ENCODE data around the gene ZSCAN22. TPM values are rescaled to one million over a fixed set of nuclear protein-coding genes. Genes with fewer than 3 reads are reported as not detected.

Gene ZSCAN22
- total and polyA plus RNA-seq, 4 donors: 0.25 to 3.1 (median 1.3) TPM

GRCh38 chr19:58351990-58352755 lies 25.4 kb downstream of the ZSCAN22 start:
- intact Hi-C loops (cut with DNase I): no loop called here
- ATAC-seq (ENCODE audit: low FRiP score) (no peak), DNase-seq (peak; percentile 35 to 63)
- Histone ChIP-seq H3K4me3 (ENCODE audit: low read length in 2 of 2) (no peak overlapping the region), H3K36me3 (ENCODE audit: control insufficient read depth in 1 of 2, insufficient read depth in 2 of 2, low read length in 1 of 2) (no peaks in the 10 kb centered on the region), H3K27me3 (ENCODE audit: control insufficient read depth in 1 of 2, insufficient read depth in 2 of 2, low read length in 1 of 2) (no peaks in the 10 kb centered on the region), H3K9me3 (ENCODE audit: control insufficient read depth, low read length) (no peaks in the 10 kb centered on the region), H3K27ac (ENCODE audit: low read depth in 1 of 2, low read length in 2 of 2) (no peak overlapping the region), H3K4me1 (ENCODE audit: control insufficient read depth in 1 of 2, insufficient read depth in 2 of 2, low read length in 2 of 2) (no peaks in the 10 kb centered on the region)
- 85% methylated on average over 23 of the region's 23 CpGs for WGBS, 2 donors

GRCh38 chr19:58352760-58353671 lies 26.2 kb downstream of the ZSCAN22 start, which contains the start of gene A1BG:
Gene A1BG, minus strand, starts transcription at chr19:58353492. Its CDS starts 55 bp downstream, at chr19:58353437.
- Histone ChIP-seq H3K27ac (ENCODE audit: low read depth in 1 of 2, low read length in 2 of 2) (no peak within 1 kb of the TSS), H3K4me3 (ENCODE audit: low read length in 2 of 2) (no peak within 1 kb of the TSS), H3K36me3 (ENCODE audit: control insufficient read depth in 1 of 2, insufficient read depth in 2 of 2, low read length in 1 of 2) (no peaks in the 10 kb centered on the region), H3K4me1 (ENCODE audit: control insufficient read depth in 1 of 2, insufficient read depth in 2 of 2, low read length in 2 of 2) (no peaks in the 10 kb centered on the region), H3K9me3 (ENCODE audit: control insufficient read depth, low read length) (no peaks in the 10 kb centered on the region), H3K27me3 (ENCODE audit: control insufficient read depth in 1 of 2, insufficient read depth in 2 of 2, low read length in 1 of 2) (no peaks in the 10 kb centered on the region)
- no peak for ATAC-seq (ENCODE audit: low FRiP score)
- intact Hi-C loops (cut with DNase I): no loop called here
- DNase-seq: peak; percentile 44 to 68
- WGBS, 2 donors: 81 to 86% methylated on average over 26 of the region's 26 CpGs

GRCh38 chr19:58353717-58354477 lies 27.1 kb downstream of the ZSCAN22 start:
- Histone ChIP-seq H3K4me3 (ENCODE audit: low read length in 2 of 2) (no peak overlapping the region), H3K4me1 (ENCODE audit: control insufficient read depth in 1 of 2, insufficient read depth in 2 of 2, low read length in 2 of 2) (no peaks in the 10 kb centered on the region), H3K27me3 (ENCODE audit: control insufficient read depth in 1 of 2, insufficient read depth in 2 of 2, low read length in 1 of 2) (no peaks in the 10 kb centered on the region), H3K9me3 (ENCODE audit: control insufficient read depth, low read length) (no peaks in the 10 kb centered on the region), H3K36me3 (ENCODE audit: control insufficient read depth in 1 of 2, insufficient read depth in 2 of 2, low read length in 1 of 2) (no peaks in the 10 kb centered on the region), H3K27ac (ENCODE audit: low read depth in 1 of 2, low read length in 2 of 2) (no peak overlapping the region)
- 90 to 92% methylated on average over 15 of the region's 15 CpGs for WGBS, 2 donors
- DNase-seq (peak; percentile 38 to 57), ATAC-seq (ENCODE audit: low FRiP score) (no peak)
- intact Hi-C loops (cut with DNase I): no loop called here

- intact Hi-C loops (cut with DNase I): no loop called here
- H3K36me3 ChIP-seq (ENCODE audit: control insufficient read depth in 1 of 2, insufficient read depth in 2 of 2, low read length in 1 of 2): no peaks in the 10 kb centered on the region
- DNase-seq: peak; percentile 9 to 37
- no peaks in the 10 kb centered on the region for H3K4me1 ChIP-seq (ENCODE audit: control insufficient read depth in 1 of 2, insufficient read depth in 2 of 2, low read length in 2 of 2)
- H3K4me3 ChIP-seq (ENCODE audit: low read length in 2 of 2): no peak overlapping the region
- WGBS, 2 donors: 83 to 85% methylated on average over 5 to 6 of the region's 6 CpGs
- no peaks in the 10 kb centered on the region for H3K27me3 ChIP-seq (ENCODE audit: control insufficient read depth in 1 of 2, insufficient read depth in 2 of 2, low read length in 1 of 2)
- ATAC-seq (ENCODE audit: low FRiP score): no peak
- no peaks in the 10 kb centered on the region for H3K9me3 ChIP-seq (ENCODE audit: control insufficient read depth, low read length)
- H3K27ac ChIP-seq (ENCODE audit: low read depth in 1 of 2, low read length in 2 of 2): no peak overlapping the region
Observed at GRCh38 chr19:58354478-58355030, 27.8 kb downstream of the ZSCAN22 start.

- no peak overlapping the region for H3K4me3 ChIP-seq (ENCODE audit: low read length in 2 of 2)
- no peaks in the 10 kb centered on the region for H3K9me3 ChIP-seq (ENCODE audit: control insufficient read depth, low read length)
- intact Hi-C loops (cut with DNase I): no loop called here
- H3K4me1 ChIP-seq (ENCODE audit: control insufficient read depth in 1 of 2, insufficient read depth in 2 of 2, low read length in 2 of 2): no peaks in the 10 kb centered on the region
- H3K27ac ChIP-seq (ENCODE audit: low read depth in 1 of 2, low read length in 2 of 2): no peak overlapping the region
- no peak for DNase-seq
- ATAC-seq (ENCODE audit: low FRiP score): no peak
- 94 to 96% methylated on average over 10 of the region's 10 CpGs for WGBS, 2 donors
- H3K36me3 ChIP-seq (ENCODE audit: control insufficient read depth in 1 of 2, insufficient read depth in 2 of 2, low read length in 1 of 2): no peaks in the 10 kb centered on the region
- no peaks in the 10 kb centered on the region for H3K27me3 ChIP-seq (ENCODE audit: control insufficient read depth in 1 of 2, insufficient read depth in 2 of 2, low read length in 1 of 2)
Observed at GRCh38 chr19:58355215-58355796, 28.5 kb downstream of the ZSCAN22 start.

- no peaks in the 10 kb centered on the region for H3K9me3 ChIP-seq (ENCODE audit: control insufficient read depth, low read length)
- no peaks in the 10 kb centered on the region for H3K4me1 ChIP-seq (ENCODE audit: control insufficient read depth in 1 of 2, insufficient read depth in 2 of 2, low read length in 2 of 2)
- H3K27me3 ChIP-seq (ENCODE audit: control insufficient read depth in 1 of 2, insufficient read depth in 2 of 2, low read length in 1 of 2): no peaks in the 10 kb centered on the region
- intact Hi-C loops (cut with DNase I): no loop called here
- ATAC-seq (ENCODE audit: low FRiP score) (peak; percentile 33), DNase-seq (no peak)
- 8 to 16% methylated on average over 91 to 94 of the region's 94 CpGs for WGBS, 2 donors
- no peaks in the 10 kb centered on the region for H3K36me3 ChIP-seq (ENCODE audit: control insufficient read depth in 1 of 2, insufficient read depth in 2 of 2, low read length in 1 of 2)
- H3K27ac ChIP-seq (ENCODE audit: low read depth in 1 of 2, low read length in 2 of 2): no peak overlapping the region
- H3K4me3 ChIP-seq (ENCODE audit: low read length in 2 of 2): no peak overlapping the region
Observed at GRCh38 chr19:58355908-58356765, 29.3 kb downstream of the ZSCAN22 start.

GRCh38 chr19:58356766-58357480 lies 30.1 kb downstream of the ZSCAN22 start:
- no peak for ATAC-seq (ENCODE audit: low FRiP score)
- WGBS, 2 donors: 16 to 27% methylated on average over 72 to 75 of the region's 75 CpGs
- no peaks in the 10 kb centered on the region for H3K4me1 ChIP-seq (ENCODE audit: control insufficient read depth in 1 of 2, insufficient read depth in 2 of 2, low read length in 2 of 2)

More at GRCh38 chr19:58356766-58357480, 30.1 kb downstream of the ZSCAN22 start:
- Histone ChIP-seq H3K4me3 (ENCODE audit: low read length in 2 of 2) (no peak overlapping the region), H3K36me3 (ENCODE audit: control insufficient read depth in 1 of 2, insufficient read depth in 2 of 2, low read length in 1 of 2) (no peaks in the 10 kb centered on the region), H3K27ac (ENCODE audit: low read depth in 1 of 2, low read length in 2 of 2) (no peak overlapping the region), H3K9me3 (ENCODE audit: control insufficient read depth, low read length) (no peaks in the 10 kb centered on the region), H3K27me3 (ENCODE audit: control insufficient read depth in 1 of 2, insufficient read depth in 2 of 2, low read length in 1 of 2) (no peaks in the 10 kb centered on the region)
- no peak for DNase-seq
- intact Hi-C loops (cut with DNase I): no loop called here

All from aorta (tissue), 5 donors.